Panc1 (cell line): Measurements from ENCODE around the gene CADM1. TPM values are rescaled to one million over a fixed set of nuclear protein-coding genes. Genes with fewer than 3 reads are reported as not detected.

ENCODE experiments used
- ATAC-seq: fragments of 200-7000 bp; cut with Tn5 transposase; 2 replicates; pipeline ENCODE4 v1.9.1; 2020; ENCODE audit warnings: mild to moderate bottlenecking, moderate library complexity
- BruUV-seq: library from RNA; stranded (reverse); fragments of 400-500 nt; replicated peaks from 2 replicates; lab custom pipeline; 2021; lab: Mats Ljungman, UMichigan
- CTCF ChIA-PET: fragments of 300-600 bp; sonication (Branson Sonifier 250); formaldehyde crosslinking; loops from one replicate; lab custom pipeline; 2022; ENCODE audit warnings: antibody characterized with exemption; lab: Charles Lee
- POLR2A ChIA-PET: fragments of 300-600 bp; sonication (Branson Sonifier 250); formaldehyde crosslinking; loops from one replicate; lab custom pipeline; 2022; ENCODE audit warnings: antibody characterized with exemption; lab: Charles Lee
- DNase-seq: peaks from one replicate; pipeline ENCODE4 v3.0.0-alpha.2; 2010; ENCODE audit warnings: low read depth, low spot score
- H3K27ac ChIP-seq: 2 replicates; pipeline ENCODE4 v1.5.1; 2011; ENCODE audit warnings: mild to moderate bottlenecking, low read length, inconsistent platforms
- H3K27me3 ChIP-seq: fragments of 200-500 bp; sonication (Bioruptor generic); 2 replicates; pipeline ENCODE4 v1.6.0; 2014; ENCODE audit warnings: low read length, inconsistent platforms; ENCODE audit not compliant: control insufficient read depth, insufficient read depth
- H3K36me3 ChIP-seq: fragments of 200-500 bp; sonication (Bioruptor generic); 2 replicates; pipeline ENCODE4 v1.5.1; 2014; ENCODE audit warnings: inconsistent platforms, mild to moderate bottlenecking, low read length, moderate library complexity; ENCODE audit not compliant: control insufficient read depth, insufficient read depth
- H3K4me1 ChIP-seq: 2 replicates; pipeline ENCODE4 v1.5.1; 2011; ENCODE audit warnings: inconsistent platforms, mild to moderate bottlenecking, low read length, moderate library complexity; ENCODE audit not compliant: control insufficient read depth, insufficient read depth
- H3K4me3 ChIP-seq, 2 experiments: 2 replicates each; pipeline ENCODE4 v1.5.1; 2011 to 2012; ENCODE audit warnings: low read depth in 2 of 2, low read length in 2 of 2, mild to moderate bottlenecking in 2 of 2, inconsistent platforms in 1 of 2, moderate library complexity in 1 of 2
- H3K9me3 ChIP-seq: fragments of 200-500 bp; sonication (Bioruptor generic); 2 replicates; pipeline ENCODE4 v1.5.1; 2014; ENCODE audit warnings: low read depth, mild to moderate bottlenecking, inconsistent platforms, low read length, moderate library complexity; ENCODE audit not compliant: control insufficient read depth, insufficient read depth
- POLR2AphosphoS5 ChIP-seq: IDR thresholded peaks from 2 replicates; pipeline ENCODE4 v1.6.1; 2012; ENCODE audit warnings: mild to moderate bottlenecking, low read depth, low read length, moderate library complexity
- SIN3A ChIP-seq: IDR thresholded peaks from 2 replicates; pipeline ENCODE4 v1.6.1; 2012; ENCODE audit warnings: low read depth, mild to moderate bottlenecking, low read length, moderate library complexity, borderline replicate concordance; ENCODE audit not compliant: insufficient read depth
- TCF7L2 ChIP-seq: IDR thresholded peaks from 2 replicates; pipeline ENCODE4 v1.6.1; 2011; ENCODE audit warnings: mild to moderate bottlenecking, low read depth, low read length, inconsistent platforms
- in situ Hi-C: cut with HindIII; loops from 2 replicates; pipeline ENCODE4 v1.10.0; 2016; ENCODE audit warnings: low sequenced_read_pairs, low pct_unique_long_range_greater_than_20kb
- intact Hi-C: fragments of 100-400 bp; cut with micrococcal nuclease; formaldehyde crosslinking; loops from one replicate; pipeline ENCODE4 v1.10.0; 2022; ENCODE audit not compliant: unreplicated experiment
- total RNA-seq: library from RNA; stranded (reverse); gene quantifications from one replicate; pipeline ENCODE4 v1.2.1, GENCODE V29; 2021; ENCODE audit not compliant: unreplicated experiment
- TF ChIP-seq, protein P1 (sequence below): fragments of 450-650 bp; IDR thresholded peaks from 2 replicates; pipeline ENCODE4 v1.5.1; 2017; ENCODE audit warnings: mild to moderate bottlenecking
- TF ChIP-seq, protein P2 (sequence below), 2 experiments: IDR thresholded peaks; 2 replicates each; pipeline ENCODE4 v1.6.1; 2011 to 2012; ENCODE audit warnings: low read depth in 2 of 2, control low read depth in 1 of 2, low read length in 1 of 2, mild to moderate bottlenecking in 1 of 2, moderate library complexity in 1 of 2; ENCODE audit not compliant: insufficient read depth in 1 of 2

Gene CADM1
- total RNA-seq, 1 experiment from 2014 or later: 3.9 TPM

DNA sequence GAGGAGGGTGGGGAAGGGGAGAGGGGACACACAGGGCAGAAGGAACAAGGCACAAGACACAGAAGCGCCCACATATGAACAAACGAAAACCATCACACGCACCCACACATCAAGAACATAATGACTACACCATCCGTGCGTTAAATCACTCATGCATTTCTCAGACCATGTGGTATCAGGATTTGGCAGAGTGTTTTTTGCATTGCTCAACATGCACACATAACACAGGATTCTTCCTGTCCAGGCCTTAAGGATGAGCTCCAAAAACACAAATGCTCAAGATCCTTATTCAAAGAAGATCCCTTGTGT lies 309.5 kb downstream of the CADM1 start:
- ChIA-PET POLR2A (no interaction called here), CTCF (no interaction called here)
- no peak for TF ChIP-seq SIN3A
- TF ChIP-seq, protein P1, sequence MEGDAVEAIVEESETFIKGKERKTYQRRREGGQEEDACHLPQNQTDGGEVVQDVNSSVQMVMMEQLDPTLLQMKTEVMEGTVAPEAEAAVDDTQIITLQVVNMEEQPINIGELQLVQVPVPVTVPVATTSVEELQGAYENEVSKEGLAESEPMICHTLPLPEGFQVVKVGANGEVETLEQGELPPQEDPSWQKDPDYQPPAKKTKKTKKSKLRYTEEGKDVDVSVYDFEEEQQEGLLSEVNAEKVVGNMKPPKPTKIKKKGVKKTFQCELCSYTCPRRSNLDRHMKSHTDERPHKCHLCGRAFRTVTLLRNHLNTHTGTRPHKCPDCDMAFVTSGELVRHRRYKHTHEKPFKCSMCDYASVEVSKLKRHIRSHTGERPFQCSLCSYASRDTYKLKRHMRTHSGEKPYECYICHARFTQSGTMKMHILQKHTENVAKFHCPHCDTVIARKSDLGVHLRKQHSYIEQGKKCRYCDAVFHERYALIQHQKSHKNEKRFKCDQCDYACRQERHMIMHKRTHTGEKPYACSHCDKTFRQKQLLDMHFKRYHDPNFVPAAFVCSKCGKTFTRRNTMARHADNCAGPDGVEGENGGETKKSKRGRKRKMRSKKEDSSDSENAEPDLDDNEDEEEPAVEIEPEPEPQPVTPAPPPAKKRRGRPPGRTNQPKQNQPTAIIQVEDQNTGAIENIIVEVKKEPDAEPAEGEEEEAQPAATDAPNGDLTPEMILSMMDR: no peak
- in situ Hi-C loops (no loop called here), intact Hi-C loops (no loop called here)
- no peaks in the 10 kb centered on the region for H3K9me3 ChIP-seq
- no TSS peak for BruUV-seq
- ATAC-seq (no peak), DNase-seq (no peak)
- H3K27me3 ChIP-seq: no peaks in the 10 kb centered on the region; the same call in 1 of the 2 replicates
- no peaks in the 10 kb centered on the region for H3K36me3 ChIP-seq
- no peaks in the 10 kb centered on the region for H3K4me1 ChIP-seq
- no peak overlapping the region for H3K4me3 ChIP-seq
- H3K27ac ChIP-seq: no peak overlapping the region

DNA sequence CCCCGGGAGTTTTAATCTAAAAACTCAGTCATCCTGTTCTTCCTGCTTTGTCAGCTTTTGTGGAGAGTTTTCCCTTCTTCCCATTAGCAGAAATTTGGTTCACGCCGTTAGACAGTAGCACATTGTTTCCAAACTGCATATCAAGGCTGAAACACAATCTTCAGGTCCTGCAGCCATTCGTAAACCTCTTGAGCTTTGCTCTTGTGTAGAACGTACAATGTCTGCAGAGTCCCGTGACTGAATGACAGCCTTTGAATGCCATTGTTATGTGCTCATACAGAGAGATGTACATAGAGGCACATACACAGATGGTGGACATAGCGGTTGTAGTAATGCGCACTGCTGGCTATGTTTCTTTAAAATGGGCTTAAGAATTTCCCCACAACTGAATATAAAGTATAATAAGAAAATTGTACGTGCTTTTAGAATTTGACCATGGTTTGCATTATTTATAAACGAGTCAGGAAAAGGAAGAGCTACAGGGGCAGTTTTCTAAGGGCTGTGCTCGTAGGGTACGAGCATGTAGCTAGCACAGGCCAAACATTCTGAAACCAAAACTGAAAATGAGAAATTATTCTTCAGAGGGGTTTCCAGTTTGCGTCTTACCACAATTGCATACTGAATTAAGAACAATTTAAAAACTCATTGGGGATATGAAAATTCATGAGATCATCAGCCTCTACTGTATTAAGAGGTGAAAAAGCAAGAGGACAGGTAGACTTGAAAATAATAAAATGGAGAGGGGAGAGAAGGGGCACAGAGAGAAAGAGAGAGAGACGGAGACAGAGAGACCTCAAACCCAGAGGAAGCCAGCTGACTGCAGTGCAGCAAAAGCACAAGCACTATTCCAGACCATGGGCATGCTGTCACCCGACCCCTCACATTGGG lies 310.1 kb downstream of the CADM1 start:
- Histone ChIP-seq H3K27ac (no peak overlapping the region), H3K9me3 (no peaks in the 10 kb centered on the region), H3K36me3 (no peaks in the 10 kb centered on the region), H3K4me3 (no peak overlapping the region), H3K4me1 (no peaks in the 10 kb centered on the region), H3K27me3 (no peaks in the 10 kb centered on the region; the same call in 1 of the 2 replicates)
- ChIA-PET CTCF (no interaction called here), POLR2A (no interaction called here)
- in situ Hi-C loops: no loop called here
- ATAC-seq (no peak), DNase-seq (no peak)
- intact Hi-C loops: no loop called here
- no TSS peak for BruUV-seq
- TF ChIP-seq POLR2AphosphoS5: no peak
- TF ChIP-seq, protein P1: no peak
- TF ChIP-seq TCF7L2: no peak
- TF ChIP-seq SIN3A: no peak
- TF ChIP-seq, protein P2, sequence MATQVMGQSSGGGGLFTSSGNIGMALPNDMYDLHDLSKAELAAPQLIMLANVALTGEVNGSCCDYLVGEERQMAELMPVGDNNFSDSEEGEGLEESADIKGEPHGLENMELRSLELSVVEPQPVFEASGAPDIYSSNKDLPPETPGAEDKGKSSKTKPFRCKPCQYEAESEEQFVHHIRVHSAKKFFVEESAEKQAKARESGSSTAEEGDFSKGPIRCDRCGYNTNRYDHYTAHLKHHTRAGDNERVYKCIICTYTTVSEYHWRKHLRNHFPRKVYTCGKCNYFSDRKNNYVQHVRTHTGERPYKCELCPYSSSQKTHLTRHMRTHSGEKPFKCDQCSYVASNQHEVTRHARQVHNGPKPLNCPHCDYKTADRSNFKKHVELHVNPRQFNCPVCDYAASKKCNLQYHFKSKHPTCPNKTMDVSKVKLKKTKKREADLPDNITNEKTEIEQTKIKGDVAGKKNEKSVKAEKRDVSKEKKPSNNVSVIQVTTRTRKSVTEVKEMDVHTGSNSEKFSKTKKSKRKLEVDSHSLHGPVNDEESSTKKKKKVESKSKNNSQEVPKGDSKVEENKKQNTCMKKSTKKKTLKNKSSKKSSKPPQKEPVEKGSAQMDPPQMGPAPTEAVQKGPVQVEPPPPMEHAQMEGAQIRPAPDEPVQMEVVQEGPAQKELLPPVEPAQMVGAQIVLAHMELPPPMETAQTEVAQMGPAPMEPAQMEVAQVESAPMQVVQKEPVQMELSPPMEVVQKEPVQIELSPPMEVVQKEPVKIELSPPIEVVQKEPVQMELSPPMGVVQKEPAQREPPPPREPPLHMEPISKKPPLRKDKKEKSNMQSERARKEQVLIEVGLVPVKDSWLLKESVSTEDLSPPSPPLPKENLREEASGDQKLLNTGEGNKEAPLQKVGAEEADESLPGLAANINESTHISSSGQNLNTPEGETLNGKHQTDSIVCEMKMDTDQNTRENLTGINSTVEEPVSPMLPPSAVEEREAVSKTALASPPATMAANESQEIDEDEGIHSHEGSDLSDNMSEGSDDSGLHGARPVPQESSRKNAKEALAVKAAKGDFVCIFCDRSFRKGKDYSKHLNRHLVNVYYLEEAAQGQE (IDR thresholded peaks at IDR 0.05; ENCODE audit: insufficient read depth in 1 of 2, low read depth in 2 of 2, low read length in 1 of 2): no peak
